NCI-H1092 treated with DMSO at 0.1 percent for 48 hours (cell line): ENCODE measurements around the gene ZNF419.
"Not testable (repeated sequence)": the region's sequence is repeated elsewhere in the genome, so short reads cannot be mapped to it uniquely, and the experiment has no call there.

ENCODE experiments used
- DNase-seq: peaks from one replicate; lab custom pipeline; 2025; lab: John Stamatoyannopoulos, UW

The ZNF419 gene

GRCh38 chr19:57487477-57488298 is at the start of gene ZNF419:
Gene ZNF419, plus strand, starts transcription at chr19:57487750. Its CDS starts 201 bp downstream, at chr19:57487951.
- DNase-seq, result peak; percentile 37

GRCh38 chr19:57437931-57438330 is 49.6 kb upstream of the ZNF419 start:
- no peak for DNase-seq

- DNase-seq, result no peak
Measured at GRCh38 chr19:57438925-57439324, 48.6 kb upstream of the ZNF419 start.

GRCh38 chr19:57441979-57442752 is 45.4 kb upstream of the ZNF419 start:
- DNase-seq, result no peak

DNA sequence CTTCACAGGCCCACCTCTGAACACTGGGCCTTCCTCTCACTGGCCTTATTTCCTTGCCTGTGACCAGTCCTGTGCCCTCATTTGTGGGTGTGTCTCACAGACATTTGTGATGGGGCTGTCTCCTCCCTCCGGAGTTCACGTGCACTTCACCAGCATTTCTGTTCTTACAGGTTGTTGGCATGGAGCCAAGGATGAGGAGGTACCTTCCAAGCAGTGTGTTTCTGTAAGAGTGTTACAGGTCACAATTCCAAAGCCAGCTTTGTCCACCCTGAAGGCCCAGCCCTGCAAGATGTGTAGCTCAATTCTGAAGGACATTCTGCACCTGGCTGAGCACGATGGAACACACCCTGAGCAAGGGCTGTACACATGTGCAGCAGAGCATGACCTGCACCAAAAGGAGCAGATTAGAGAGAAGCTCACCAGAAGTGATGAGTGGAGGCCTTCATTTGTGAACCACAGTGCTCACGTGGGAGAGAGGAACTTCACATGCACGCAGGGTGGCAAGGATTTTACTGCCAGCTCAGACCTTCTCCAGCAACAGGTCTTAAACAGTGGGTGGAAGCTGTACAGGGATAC is 44.3 kb upstream of the ZNF419 start:
- no peak for DNase-seq

GRCh38 chr19:57452307-57452706 is 35.2 kb upstream of the ZNF419 start:
- no peak for DNase-seq

- DNase-seq, result no peak
Measured at GRCh38 chr19:57465680-57466381, 21.7 kb upstream of the ZNF419 start.

DNA sequence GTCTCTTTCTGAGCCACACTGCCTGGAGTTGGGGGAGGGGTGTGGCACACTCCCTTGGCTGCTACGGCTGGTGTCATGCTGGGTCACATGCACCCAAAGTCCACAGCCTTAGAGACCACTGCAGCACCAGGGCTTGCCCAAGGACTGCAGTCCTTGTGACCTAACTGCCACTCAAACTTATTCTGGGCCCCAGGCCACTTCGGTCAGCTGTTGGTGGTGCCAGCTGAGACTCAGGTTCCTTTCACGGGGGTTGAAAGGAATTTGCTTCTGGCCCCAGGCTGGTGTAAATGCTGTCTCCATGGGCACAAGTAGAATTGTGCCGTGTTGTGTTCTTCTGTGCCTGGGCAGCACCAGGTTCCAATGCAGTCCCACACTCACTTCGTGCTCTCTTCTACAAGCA is 21.1 kb upstream of the ZNF419 start:
- no peak for DNase-seq

DNA sequence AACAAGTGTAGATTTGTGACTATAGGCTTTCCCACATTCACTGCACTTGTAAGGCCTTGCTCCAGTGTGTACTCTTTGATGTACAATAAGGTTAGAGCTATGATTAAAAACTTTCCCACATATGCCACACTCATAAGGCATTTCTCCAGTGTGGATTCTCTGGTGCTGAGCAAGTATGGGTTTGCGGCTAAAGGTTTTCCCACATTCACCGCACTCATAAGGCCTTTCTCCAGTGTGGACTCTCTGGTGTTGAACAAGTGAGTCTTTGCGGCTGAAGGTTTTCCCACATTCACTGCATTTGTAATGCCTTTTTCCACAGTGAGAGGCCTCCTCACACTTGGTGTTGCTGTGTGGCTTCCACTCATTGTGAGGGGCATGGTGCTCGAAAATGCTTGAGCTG is 13.9 kb upstream of the ZNF419 start:
- no peak for DNase-seq

DNA sequence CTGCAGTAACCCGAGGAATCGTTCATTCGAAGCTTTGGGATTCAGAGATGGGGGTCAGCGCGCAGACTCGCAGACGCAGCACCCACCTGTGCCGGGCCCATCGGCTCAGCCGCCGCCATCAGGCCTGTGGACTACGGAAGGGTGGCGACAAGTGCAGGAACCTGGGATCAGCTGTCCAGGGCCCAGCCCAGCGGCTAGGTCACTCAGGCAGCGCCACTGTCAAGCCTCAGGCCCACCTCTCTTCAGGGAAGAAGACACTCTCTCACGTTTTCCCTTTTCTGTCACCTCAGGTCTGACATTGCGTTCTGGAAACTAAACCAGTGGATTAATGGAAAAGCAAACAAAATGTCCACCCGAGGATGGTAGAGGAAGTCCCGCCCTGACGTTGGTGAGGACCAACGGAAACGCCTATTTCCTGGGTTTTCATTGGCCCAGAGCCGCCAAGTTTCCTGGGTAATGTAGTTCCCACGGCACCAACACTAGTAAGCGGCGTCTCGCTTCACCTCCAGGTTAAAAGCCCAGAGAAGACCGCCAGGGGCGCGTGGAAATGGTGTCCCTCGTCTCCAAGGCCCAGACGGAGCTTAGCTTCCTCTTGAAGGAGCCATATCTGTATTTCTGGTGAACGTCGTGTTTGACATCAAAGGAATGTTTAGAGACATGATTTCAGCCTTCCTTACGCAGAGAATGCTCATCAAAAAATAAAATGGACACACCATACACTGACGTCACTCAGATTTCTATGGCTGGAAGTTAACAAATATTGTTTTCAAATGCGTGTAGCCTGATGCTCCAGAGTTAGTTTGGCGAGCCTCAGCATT is 10.2 kb upstream of the ZNF419 start, which contains the start of gene ZNF772:
ZNF772 (minus strand) TSS at position 376 of the 818 bp plus-strand sequence; CDS start at position 119, 257 bp downstream.
- DNase-seq, result peak; percentile 90

DNA sequence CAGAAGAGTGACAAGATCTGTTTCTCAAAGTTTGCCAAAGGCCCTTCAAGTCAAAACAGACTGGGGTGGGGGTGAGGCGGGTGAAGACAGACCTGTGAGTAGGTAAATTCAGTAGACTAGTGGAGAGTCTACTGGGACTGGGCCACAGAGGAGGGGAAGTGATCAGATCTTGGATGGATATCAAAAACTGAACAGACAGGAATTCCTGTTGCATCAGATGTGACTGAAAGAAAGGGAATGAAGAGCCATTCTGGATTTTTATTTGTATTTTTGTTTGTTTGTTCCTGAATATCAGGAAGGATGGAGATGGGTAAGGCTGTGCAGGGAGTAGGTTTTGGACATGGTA is 722 bp downstream of the ZNF419 start:
- DNase-seq, result not testable (repeated sequence)

GRCh38 chr19:57499332-57499679 is 11.8 kb downstream of the ZNF419 start:
- not testable (repeated sequence) for DNase-seq

GRCh38 chr19:57499680-57500395 is 12.3 kb downstream of the ZNF419 start, which contains the start of gene ZNF773:
Gene ZNF773, plus strand, starts transcription at chr19:57499938. Its CDS starts 143 bp downstream, at chr19:57500081.
- DNase-seq, result peak; percentile 83

- DNase-seq, result not testable (repeated sequence)
Measured at GRCh38 chr19:57500400-57500799, 12.8 kb downstream of the ZNF419 start.

- no peak for DNase-seq
Measured at GRCh38 chr19:57506163-57506562, 18.6 kb downstream of the ZNF419 start.

- no peak for DNase-seq
Measured at GRCh38 chr19:57511484-57511883, 23.9 kb downstream of the ZNF419 start.

DNA sequence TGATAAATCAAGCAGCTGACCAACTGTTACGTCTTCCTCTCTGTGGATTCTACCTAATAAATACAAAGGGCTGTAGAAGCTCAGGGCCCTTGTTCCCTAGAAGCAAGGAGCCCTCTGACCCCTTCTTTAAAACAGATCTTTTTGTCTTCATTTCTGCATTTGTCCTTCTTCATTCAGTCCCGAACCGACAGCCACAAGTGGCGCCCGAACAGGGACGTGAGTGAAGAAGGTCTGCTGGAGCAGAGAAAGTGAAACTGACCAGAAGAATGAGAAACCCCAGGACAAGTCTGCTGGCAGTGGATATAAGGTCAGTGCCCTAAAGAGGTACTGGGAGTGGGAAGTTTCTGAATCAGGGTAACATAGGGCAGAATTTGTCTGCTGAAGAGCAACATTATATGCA is 25.3 kb downstream of the ZNF419 start:
- no peak for DNase-seq

GRCh38 chr19:57515255-57515654 is 27.7 kb downstream of the ZNF419 start:
- DNase-seq, result no peak

GRCh38 chr19:57518021-57518420 is 30.5 kb downstream of the ZNF419 start:
- DNase-seq, result not testable (repeated sequence)

GRCh38 chr19:57527136-57527881 is 39.8 kb downstream of the ZNF419 start, which contains the start of gene ZNF549:
Gene ZNF549, plus strand, starts transcription at chr19:57527356. Its CDS starts 218 bp downstream, at chr19:57527574.
- DNase-seq, result peak; percentile 84
